Spleen (tissue), 7 donors: ENCODE measurements around the gene BCAT1.

ENCODE experiments used
- CTCF ChIP-seq, 11 experiments: fragments of 200-600 bp in 7 of 11; fragments of 450-650 bp in 4 of 11; sonication (generic) in 4 of 11; IDR thresholded peaks in 8 of 11; conservative IDR thresholded peaks in 3 of 11; 1 replicate in 7 of 11; 2 replicates in 4 of 11; pipeline versions ENCODE4 v1.4.0 to v1.8.0; 2016 to 2021; ENCODE audit warnings: antibody characterized with exemption in 11 of 11, inconsistent platforms in 4 of 11, mild to moderate bottlenecking in 1 of 11
- POLR2A ChIP-seq, 3 donors: fragments of 450-650 bp; IDR thresholded peaks; one replicate each; pipeline ENCODE4 v1.5.1; 2017; ENCODE audit warnings: antibody characterized with exemption in 3 of 3, mild to moderate bottlenecking in 1 of 3
- POLR2AphosphoS5 ChIP-seq, 3 donors: sonication (generic); formaldehyde crosslinking; IDR thresholded peaks; one replicate each; pipeline ENCODE4 v1.5.1; 2017; ENCODE audit warnings: antibody characterized with exemption in 3 of 3
- donor health status: DM: no; HTN: no; CAD: no; lungs with moderate emphysema.
- donor health status: DM: no; HTN: no; CAD: no.
- donor health status: DM: no; HTN: no; CAD: no.

DNA sequence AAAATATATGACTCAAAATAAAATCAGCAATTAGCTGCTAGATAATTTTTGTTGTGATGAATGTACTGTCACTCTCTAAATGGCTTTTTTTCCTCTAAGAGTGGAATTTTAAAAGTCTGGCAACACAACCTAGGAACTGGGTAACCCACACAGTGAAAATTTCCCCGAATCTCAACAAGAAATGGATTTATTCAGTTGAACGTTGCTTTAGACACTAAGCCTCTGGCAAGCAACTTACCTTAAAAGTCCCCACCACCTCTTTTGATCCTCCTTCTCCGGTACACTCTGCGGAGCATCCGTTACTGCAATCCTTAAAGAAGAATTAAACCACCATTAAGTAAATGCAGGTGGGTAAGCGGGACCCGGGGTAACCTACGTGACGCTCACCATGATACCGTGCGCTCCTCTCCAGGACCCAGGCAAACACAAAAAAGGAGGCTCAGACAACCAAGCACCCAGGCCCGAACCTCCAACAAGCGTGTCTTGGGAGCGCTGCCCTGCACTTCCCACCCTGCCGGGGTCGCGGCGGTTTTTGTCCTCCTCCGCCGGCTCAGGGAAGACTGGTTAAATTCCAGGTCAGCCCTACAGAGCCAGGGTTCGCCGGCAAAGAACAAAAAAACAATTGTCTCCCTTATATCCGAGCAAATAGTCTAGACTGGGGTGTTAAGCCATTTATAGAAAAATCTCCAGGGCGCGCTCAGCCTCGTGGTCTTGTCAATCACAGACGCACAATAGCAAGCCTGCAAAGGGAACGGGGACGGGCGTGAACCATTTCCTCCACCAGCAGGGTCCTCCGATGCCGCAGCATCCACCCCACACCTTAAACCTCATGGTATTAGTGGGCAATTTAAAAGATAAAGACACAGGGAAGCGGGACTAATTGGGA lies 47.1 kb downstream of the BCAT1 start:
- TF ChIP-seq POLR2A (IDR thresholded peaks at IDR 0.05) (no peak), CTCF (IDR thresholded peaks at IDR 0.05 in 8 of 11, conservative IDR thresholded peaks at IDR 0.05 in 3 of 11) (no peak), POLR2AphosphoS5 (IDR thresholded peaks at IDR 0.05) (no peak)
